K562 (cell line): ENCODE measurements around the gene ASB7. TPM values are rescaled to one million over a fixed set of nuclear protein-coding genes. Genes with fewer than 3 reads are reported as not detected.

Source experiments
- ATAC-seq: fragments of 200-7000 bp; cut with Tn5 transposase; 3 replicates; pipeline ENCODE4 v1.9.1; 2020; ENCODE audit warnings: moderate library complexity
- BruUV-seq: library from RNA; stranded (reverse); fragments of 400-500 nt; replicated peaks from 2 replicates; lab custom pipeline; 2021; lab: Mats Ljungman, UMichigan
- CTCF ChIA-PET: fragments of 300-600 bp; formaldehyde crosslinking; extraction: SDS; loops from one replicate; lab custom pipeline; 2021; ENCODE audit warnings: low intra/inter-chr PET ratio; lab: Yijun Ruan, JAX
- POLR2A ChIA-PET: fragments of 300-600, 350-650 bp; sonication (Branson Sonifier 250); formaldehyde crosslinking; extraction: SDS; loops from one replicate; lab custom pipeline; 2021; ENCODE audit warnings: antibody characterized with exemption, inconsistent platforms; lab: Yijun Ruan, JAX
- DNase-seq, 4 experiments: peaks; one replicate each; pipeline versions ENCODE4 v3.0.0 to v3.0.0-alpha.2; 2011 to 2018; ENCODE audit warnings: low spot score in 3 of 4, mixed read lengths in 3 of 4; ENCODE audit errors: extremely low read depth in 1 of 4
- FAIRE-seq: peaks from 2 replicates; lab custom pipeline; 2011; peaks lifted over from hg19 to GRCh38; lab: Jason Lieb, UNC
- H2AFZ ChIP-seq: 2 replicates; pipeline ENCODE4 v1.6.0; 2011; ENCODE audit warnings: low read depth, low read length, control low read depth, inconsistent platforms
- H3K27ac ChIP-seq: fragments of 200-600 bp; 3 replicates; pipeline ENCODE4 v1.8.0; 2011; ENCODE audit warnings: low read depth, mild to moderate bottlenecking, control low read depth, inconsistent platforms, low read length, moderate library complexity, mixed read lengths; ENCODE audit errors: extremely low read depth
- H3K27me3 ChIP-seq, 2 experiments: fragments of 300-600 bp in 1 of 2; 2 replicates in 1 of 2; 3 replicates in 1 of 2; pipeline versions ENCODE4 v1.6.0 to v1.8.0; 2011; ENCODE audit warnings: inconsistent platforms in 2 of 2, low read length in 2 of 2, mild to moderate bottlenecking in 1 of 2, mixed read lengths in 1 of 2, moderate library complexity in 1 of 2; ENCODE audit not compliant: control insufficient read depth in 2 of 2, insufficient read depth in 2 of 2
- H3K36me3 ChIP-seq: fragments of 300-600 bp; 3 replicates; pipeline ENCODE4 v1.8.0; 2011; ENCODE audit warnings: mild to moderate bottlenecking, low read length, inconsistent platforms; ENCODE audit not compliant: control insufficient read depth, insufficient read depth
- H3K4me1 ChIP-seq, 2 experiments: fragments of 200-600 bp in 1 of 2; replicated peaks in 1 of 2; 2 replicates in 1 of 2; 3 replicates in 1 of 2; pipeline versions ENCODE4 v1.5.1 to v1.8.0; 2011; ENCODE audit warnings: inconsistent platforms in 2 of 2, low read length in 2 of 2, mild to moderate bottlenecking in 1 of 2, mixed read lengths in 1 of 2, moderate library complexity in 1 of 2; ENCODE audit not compliant: control insufficient read depth in 2 of 2, insufficient read depth in 2 of 2
- H3K4me2 ChIP-seq: 2 replicates; pipeline ENCODE4 v1.6.1; 2011; ENCODE audit warnings: low read length, control low read depth, inconsistent platforms, mixed read lengths; ENCODE audit not compliant: insufficient read depth
- H3K4me3 ChIP-seq: fragments of 200-600 bp; sonication (generic), shearing (Covaris generic); 2 replicates; pipeline ENCODE4 v1.5.1; 2016; ENCODE audit warnings: control low read depth, inconsistent platforms
- H3K79me2 ChIP-seq: fragments of 200-600 bp; 3 replicates; pipeline ENCODE4 v1.8.0; 2011; ENCODE audit warnings: low read length, inconsistent platforms; ENCODE audit not compliant: control insufficient read depth, insufficient read depth
- H3K9ac ChIP-seq, 2 experiments: 2 replicates each; pipeline versions ENCODE4 v1.6.0 to v1.6.1; 2011; ENCODE audit warnings: low read depth in 2 of 2, low read length in 2 of 2, control low read depth in 1 of 2, inconsistent platforms in 1 of 2, mild to moderate bottlenecking in 1 of 2, mixed read lengths in 1 of 2; ENCODE audit not compliant: insufficient read depth in 1 of 2
- H3K9me1 ChIP-seq: one replicate; pipeline ENCODE4 v1.6.0; 2011; ENCODE audit warnings: inconsistent platforms, mild to moderate bottlenecking, low read length, moderate library complexity; ENCODE audit not compliant: control insufficient read depth, insufficient read depth
- H3K9me3 ChIP-seq: replicated peaks from 2 replicates; pipeline ENCODE4 v1.5.1; 2011; ENCODE audit warnings: low read depth, low read length, inconsistent platforms; ENCODE audit not compliant: control insufficient read depth, insufficient read depth
- H4K20me1 ChIP-seq: replicated peaks from 2 replicates; pipeline ENCODE4 v1.6.1; 2011; ENCODE audit warnings: low read length, inconsistent platforms, mixed read lengths; ENCODE audit not compliant: control insufficient read depth, insufficient read depth
- CBX5 ChIP-seq: IDR thresholded peaks from 2 replicates; pipeline ENCODE4 v1.6.1; 2014; ENCODE audit warnings: low read depth, borderline replicate concordance
- RUNX1 ChIP-seq: sonication (generic); IDR thresholded peaks from 2 replicates; pipeline ENCODE4 v1.6.1; 2016; ENCODE audit warnings: antibody characterized with exemption, low read depth
- WGBS: fragments of 100-300 bp; shearing (Covaris generic); methylation state at CpG from one replicate; pipeline ENCODE4 v1.1.6; 2016; ENCODE audit warnings: low coverage, mixed read lengths; ENCODE audit not compliant: insufficient coverage; ENCODE audit errors: missing lambda C conversion rate; 5-methylcytosine and 5-hydroxymethylcytosine counted together
- in situ Hi-C: fragments of 300-500 bp; cut with MboI; formaldehyde crosslinking; loops from 4 replicates; pipeline ENCODE4 v1.15.0; 2018; ENCODE audit warnings: inconsistent platforms, mixed read lengths
- intact Hi-C: fragments of 100-400 bp; cut with micrococcal nuclease; formaldehyde crosslinking; loops from 2 replicates; pipeline ENCODE4 v1.14.2; 2022
- polyA plus RNA-seq, 8 experiments: library from polyadenylated mRNA; depleted of rRNA in 4 of 8; stranded (reverse) in 5 of 8; unstranded in 3 of 8; fragments of >200 nt; fragmentation: Nextera tagmentation in 2 of 8; fragmentation: Illumina TruSeq in 1 of 8; extraction: Ambion mirVana in 2 of 8; extraction: Trizol in 1 of 8; gene quantifications; 2 replicates each; pipeline versions ENCODE4 v1.2.1 to v1.2.3, GENCODE V29; 2011 to 2014; ENCODE audit warnings: inconsistent platforms in 1 of 8, missing spikeins in 1 of 8
- total RNA-seq, 7 experiments: library from RNA; depleted of rRNA in 6 of 7; stranded (reverse); fragments of >200 nt in 6 of 7; fragmentation: Illumina TruSeq in 2 of 7; extraction: Trizol in 2 of 7; gene quantifications; 2 replicates each; pipeline versions ENCODE4 v1.2.1 to v1.2.3, GENCODE V29; 2011 to 2021; ENCODE audit warnings: low replicate concordance in 1 of 7
- TF ChIP-seq, protein P1 (sequence below): IDR thresholded peaks from 2 replicates; pipeline ENCODE4 v1.6.1; 2012; ENCODE audit warnings: low read depth, low read length, improper control_type of control experiment, borderline replicate concordance
- TF ChIP-seq, protein P2 (sequence below), 3 experiments: IDR thresholded peaks in 2 of 3; conservative IDR thresholded peaks in 1 of 3; 2 replicates each; pipeline ENCODE4 v1.5.1; 2011 to 2012; ENCODE audit warnings: low read length in 3 of 3, mild to moderate bottlenecking in 3 of 3, control low read depth in 2 of 3, improper control_type of control experiment in 1 of 3, inconsistent platforms in 1 of 3, low read depth in 1 of 3, mixed read lengths in 1 of 3, moderate library complexity in 1 of 3; ENCODE audit not compliant: insufficient read depth in 2 of 3

The ASB7 gene
- total and polyA plus RNA-seq, 9 of the 15 experiments (the other 6 are each of a cell fraction or from before 2014, with no cell fraction given), result 1.8 to 10.1 (median 6.8) TPM

GRCh38 chr15:100571592-100572167 is 30.7 kb upstream of the ASB7 start (continued):
- no peak for TF ChIP-seq CBX5

DNA sequence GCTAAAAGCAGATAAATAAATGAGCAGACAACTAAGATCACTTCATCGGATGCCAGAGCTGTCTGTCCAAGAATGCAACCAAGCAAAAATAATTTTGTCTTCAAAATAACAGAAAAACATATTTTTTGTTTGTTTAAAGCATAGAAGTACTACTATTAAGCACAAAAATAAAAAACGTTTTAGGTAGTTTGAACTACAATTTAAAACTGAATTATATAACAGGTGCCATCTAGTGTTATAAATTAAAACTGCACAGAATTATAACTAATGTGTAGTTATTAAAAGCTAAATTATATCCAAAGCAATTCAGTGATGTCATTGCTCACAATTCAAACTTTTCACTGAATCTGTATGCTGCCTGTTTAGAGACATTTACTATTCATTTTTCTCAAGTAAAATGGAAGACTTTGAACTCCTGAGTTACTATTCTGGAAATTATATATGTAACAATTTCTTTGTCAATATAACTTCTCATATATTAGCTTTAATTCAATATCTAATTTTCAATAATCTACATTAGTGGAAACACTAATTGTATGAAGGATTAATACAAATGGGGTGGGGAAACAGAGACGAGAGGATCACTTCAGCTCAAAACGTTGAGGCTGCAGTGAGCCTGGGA is 29.9 kb upstream of the ASB7 start:
- in situ Hi-C loops, result no loop called here
- BruUV-seq, result no TSS peak

More for the DNA sequence above, 29.9 kb upstream of the ASB7 start:
- intact Hi-C loops, result no loop called here
- FAIRE-seq (no peak), ATAC-seq (no peak), DNase-seq (no peak)
- Histone ChIP-seq H4K20me1 (no peaks in the 10 kb centered on the region; the same call in 1 of the 2 replicates), H3K9me3 (no peaks in the 10 kb centered on the region), H3K9me1 (no peaks in the 10 kb centered on the region), H3K27ac (no peak overlapping the region), H3K4me2 (no peak overlapping the region), H3K79me2 (0 out of 3 replicates have a peak, but pooled peaks cover 2% of the 10 kb centered on the region), H3K4me1 (no peaks in the 10 kb centered on the region), H2AFZ (no peak overlapping the region), H3K27me3 (no peaks in the 10 kb centered on the region), H3K36me3 (peaks cover 66% of the 10 kb centered on the region), H3K4me3 (no peak overlapping the region), H3K9ac (no peak overlapping the region)
- CTCF ChIA-PET, result interaction anchor here (0.6 to 0.7 kb wide), 2 partner anchors 42 to 59 kb away, joined by 3 read pairs; no protein-coding TSS in a partner anchor
- WGBS, result 72% methylated on average over 4 of the region's 4 CpGs
- TF ChIP-seq, protein P1, sequence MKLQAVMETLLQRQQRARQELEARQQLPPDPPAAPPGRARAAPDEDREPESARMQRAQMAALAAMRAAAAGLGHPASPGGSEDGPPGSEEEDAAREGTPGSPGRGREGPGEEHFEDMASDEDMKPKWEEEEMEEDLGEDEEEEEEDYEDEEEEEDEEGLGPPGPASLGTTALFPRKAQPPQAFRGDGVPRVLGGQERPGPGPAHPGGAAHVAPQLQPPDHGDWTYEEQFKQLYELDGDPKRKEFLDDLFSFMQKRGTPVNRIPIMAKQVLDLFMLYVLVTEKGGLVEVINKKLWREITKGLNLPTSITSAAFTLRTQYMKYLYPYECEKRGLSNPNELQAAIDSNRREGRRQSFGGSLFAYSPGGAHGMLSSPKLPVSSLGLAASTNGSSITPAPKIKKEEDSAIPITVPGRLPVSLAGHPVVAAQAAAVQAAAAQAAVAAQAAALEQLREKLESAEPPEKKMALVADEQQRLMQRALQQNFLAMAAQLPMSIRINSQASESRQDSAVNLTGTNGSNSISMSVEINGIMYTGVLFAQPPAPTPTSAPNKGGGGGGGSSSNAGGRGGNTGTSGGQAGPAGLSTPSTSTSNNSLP, result peak; percentile 90
- TF ChIP-seq, protein P2, sequence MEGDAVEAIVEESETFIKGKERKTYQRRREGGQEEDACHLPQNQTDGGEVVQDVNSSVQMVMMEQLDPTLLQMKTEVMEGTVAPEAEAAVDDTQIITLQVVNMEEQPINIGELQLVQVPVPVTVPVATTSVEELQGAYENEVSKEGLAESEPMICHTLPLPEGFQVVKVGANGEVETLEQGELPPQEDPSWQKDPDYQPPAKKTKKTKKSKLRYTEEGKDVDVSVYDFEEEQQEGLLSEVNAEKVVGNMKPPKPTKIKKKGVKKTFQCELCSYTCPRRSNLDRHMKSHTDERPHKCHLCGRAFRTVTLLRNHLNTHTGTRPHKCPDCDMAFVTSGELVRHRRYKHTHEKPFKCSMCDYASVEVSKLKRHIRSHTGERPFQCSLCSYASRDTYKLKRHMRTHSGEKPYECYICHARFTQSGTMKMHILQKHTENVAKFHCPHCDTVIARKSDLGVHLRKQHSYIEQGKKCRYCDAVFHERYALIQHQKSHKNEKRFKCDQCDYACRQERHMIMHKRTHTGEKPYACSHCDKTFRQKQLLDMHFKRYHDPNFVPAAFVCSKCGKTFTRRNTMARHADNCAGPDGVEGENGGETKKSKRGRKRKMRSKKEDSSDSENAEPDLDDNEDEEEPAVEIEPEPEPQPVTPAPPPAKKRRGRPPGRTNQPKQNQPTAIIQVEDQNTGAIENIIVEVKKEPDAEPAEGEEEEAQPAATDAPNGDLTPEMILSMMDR (IDR thresholded peaks at IDR 0.05 in 2 of 3, conservative IDR thresholded peaks at IDR 0.05 in 1 of 3; ENCODE audit: insufficient read depth in 2 of 3, low read depth in 1 of 3, low read length in 3 of 3), result peak in 1 of 3 experiments; percentile 18; a peak in 1 of 6 replicates
- no peak for TF ChIP-seq RUNX1
- POLR2A ChIA-PET, result interaction anchor here (0.6 kb wide), 1 partner anchor 481 kb away, joined by 3 read pairs; no protein-coding TSS in a partner anchor
